Smooth muscle cell (in vitro differentiated cells): ENCODE data around the gene NUCKS1. TPM values are rescaled to one million over a fixed set of nuclear protein-coding genes. Genes with fewer than 3 reads are reported as not detected.

Source experiments
- DNase-seq: peaks from one replicate; lab custom pipeline; 2025; ENCODE audit not compliant: unreplicated experiment; lab: John Stamatoyannopoulos, UW
- H2AFZ ChIP-seq: fragments of 200-600 bp; sonication (generic); 2 replicates; pipeline ENCODE4 v1.6.0; 2016; ENCODE audit warnings: antibody characterized with exemption, low read depth, mild to moderate bottlenecking
- H3F3A ChIP-seq: fragments of 200-600 bp; sonication (generic); 2 replicates; pipeline ENCODE4 v1.6.0; 2017; ENCODE audit warnings: antibody characterized with exemption, low read depth
- H3K27ac ChIP-seq: fragments of 200-600 bp; sonication (generic); 2 replicates; pipeline ENCODE4 v1.5.1; 2016; ENCODE audit warnings: low read depth, mild to moderate bottlenecking
- H3K27me3 ChIP-seq: fragments of 200-600 bp; sonication (generic); 2 replicates; pipeline ENCODE4 v1.6.1; 2016; ENCODE audit warnings: low read depth, mild to moderate bottlenecking
- H3K36me3 ChIP-seq: fragments of 200-600 bp; sonication (generic); 2 replicates; pipeline ENCODE4 v1.5.1; 2016; ENCODE audit warnings: low read depth
- H3K4me1 ChIP-seq: fragments of 200-600 bp; sonication (generic); 2 replicates; pipeline ENCODE4 v1.5.1; 2016; ENCODE audit warnings: low read depth
- H3K4me2 ChIP-seq: fragments of 200-600 bp; sonication (generic); 2 replicates; pipeline ENCODE4 v1.6.0; 2016; ENCODE audit warnings: mild to moderate bottlenecking
- H3K4me3 ChIP-seq: fragments of 200-600 bp; sonication (generic); 2 replicates; pipeline ENCODE4 v1.5.1; 2016; ENCODE audit warnings: mild to moderate bottlenecking
- H3K79me2 ChIP-seq: fragments of 200-600 bp; sonication (generic); 2 replicates; pipeline ENCODE4 v1.6.0; 2016; ENCODE audit warnings: low read depth, mild to moderate bottlenecking
- H3K9ac ChIP-seq: fragments of 200-600 bp; sonication (generic); 2 replicates; pipeline ENCODE4 v1.6.0; 2016; ENCODE audit warnings: low read depth
- H3K9me3 ChIP-seq: fragments of 200-600 bp; sonication (generic); replicated peaks from 2 replicates; pipeline ENCODE4 v1.5.1; 2016; ENCODE audit warnings: low read depth
- H4K20me1 ChIP-seq: fragments of 200-600 bp; sonication (generic); 2 replicates; pipeline ENCODE4 v1.6.0; 2016; ENCODE audit warnings: low read depth
- WGBS: methylation state at CpG from one replicate; pipeline ENCODE4 v1.1.7; 2016; ENCODE audit warnings: low lambda C conversion rate; 5-methylcytosine and 5-hydroxymethylcytosine counted together
- polyA plus RNA-seq: library from polyadenylated mRNA; unstranded; fragments of >200 nt; fragmentation: Nextera tagmentation; extraction: Ambion mirVana; gene quantifications from 2 replicates; pipeline ENCODE4 v1.2.1, GENCODE V29; 2016
- small RNA-seq: library from RNA; depleted of rRNA; stranded (forward); fragments of <200 nt; gene quantifications from one replicate; pipeline ENCODE3, GENCODE V24; 2014
- total RNA-seq: library from RNA; depleted of rRNA; stranded (reverse); fragments of >200 nt; gene quantifications from 2 replicates; pipeline ENCODE4 v1.2.3, GENCODE V29; 2014
- TF ChIP-seq, protein P1 (sequence below): fragments of 200-600 bp; sonication (generic); IDR thresholded peaks from 2 replicates; pipeline ENCODE4 v1.5.1; 2017; ENCODE audit warnings: borderline replicate concordance, mild to moderate bottlenecking, antibody characterized with exemption; ENCODE audit not compliant: insufficient read depth, poor library complexity, severe bottlenecking

Gene NUCKS1
- total and polyA plus RNA-seq, 2 experiments from 2014 or later: 29.1 to 139 TPM

DNA sequence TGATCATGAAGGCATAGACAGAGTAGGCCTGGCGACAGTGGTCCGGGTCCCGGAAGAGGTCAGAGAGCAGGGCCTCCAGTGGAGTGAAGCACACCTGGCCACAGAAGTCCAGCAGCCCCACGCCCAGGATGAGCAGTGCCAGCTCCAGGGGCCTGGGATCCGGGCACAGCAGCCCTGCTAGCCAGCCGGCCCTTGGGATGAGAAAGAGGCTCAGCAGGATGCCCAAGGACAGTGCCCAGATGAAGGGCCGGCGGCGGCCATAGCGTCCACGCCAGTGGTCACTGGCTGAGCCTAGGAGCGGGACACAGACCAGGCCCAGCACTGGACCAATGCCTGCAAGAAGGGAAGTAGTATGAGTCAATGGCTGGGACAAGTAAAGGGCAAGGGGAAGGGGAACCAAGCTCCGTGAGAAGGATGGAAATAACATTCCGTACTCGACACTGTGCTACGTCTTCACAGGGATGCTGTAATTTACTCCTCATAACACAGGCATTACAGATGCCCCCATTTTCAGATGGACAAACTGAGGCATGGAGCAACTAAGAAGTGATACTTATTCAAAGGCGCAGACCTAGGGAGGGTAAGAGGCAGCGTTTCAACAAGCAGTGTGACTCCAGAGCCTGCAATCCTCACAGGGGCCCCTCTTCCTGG is 86.6 kb downstream of the NUCKS1 start:
- 96% methylated on average over 18 of the region's 18 CpGs for WGBS
- H3K9me3 ChIP-seq: no peaks in the 10 kb centered on the region
- TF ChIP-seq, protein P1, sequence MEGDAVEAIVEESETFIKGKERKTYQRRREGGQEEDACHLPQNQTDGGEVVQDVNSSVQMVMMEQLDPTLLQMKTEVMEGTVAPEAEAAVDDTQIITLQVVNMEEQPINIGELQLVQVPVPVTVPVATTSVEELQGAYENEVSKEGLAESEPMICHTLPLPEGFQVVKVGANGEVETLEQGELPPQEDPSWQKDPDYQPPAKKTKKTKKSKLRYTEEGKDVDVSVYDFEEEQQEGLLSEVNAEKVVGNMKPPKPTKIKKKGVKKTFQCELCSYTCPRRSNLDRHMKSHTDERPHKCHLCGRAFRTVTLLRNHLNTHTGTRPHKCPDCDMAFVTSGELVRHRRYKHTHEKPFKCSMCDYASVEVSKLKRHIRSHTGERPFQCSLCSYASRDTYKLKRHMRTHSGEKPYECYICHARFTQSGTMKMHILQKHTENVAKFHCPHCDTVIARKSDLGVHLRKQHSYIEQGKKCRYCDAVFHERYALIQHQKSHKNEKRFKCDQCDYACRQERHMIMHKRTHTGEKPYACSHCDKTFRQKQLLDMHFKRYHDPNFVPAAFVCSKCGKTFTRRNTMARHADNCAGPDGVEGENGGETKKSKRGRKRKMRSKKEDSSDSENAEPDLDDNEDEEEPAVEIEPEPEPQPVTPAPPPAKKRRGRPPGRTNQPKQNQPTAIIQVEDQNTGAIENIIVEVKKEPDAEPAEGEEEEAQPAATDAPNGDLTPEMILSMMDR: no peak
- no peak overlapping the region for H3K4me2 ChIP-seq
- no peak overlapping the region for H3K9ac ChIP-seq
- peaks cover 10% of the 10 kb centered on the region for H3K4me1 ChIP-seq
- no peak overlapping the region for H3K27ac ChIP-seq
- H3K4me3 ChIP-seq: no peak overlapping the region
- no peaks in the 10 kb centered on the region for H3K27me3 ChIP-seq
- no peaks in the 10 kb centered on the region for H3F3A ChIP-seq
- no peak overlapping the region for H2AFZ ChIP-seq
- no peaks in the 10 kb centered on the region for H3K36me3 ChIP-seq
- peaks cover 28% of the 10 kb centered on the region for H4K20me1 ChIP-seq
- DNase-seq: no peak
- peaks cover 3% of the 10 kb centered on the region for H3K79me2 ChIP-seq

Small RNA genes lying within 50 kb of the gene (small RNA-seq; reads per million reads assigned to genes)
- not detected for gene RF00017
- gene RF00139: not detected

Other genes with a start within 250 kb of the NUCKS1 start
- 3.5 and 6.1 TPM in 2 replicates for gene CDK18, start 245.5 kb downstream of the NUCKS1 start, total RNA-seq
- 6.1 and 10.0 TPM in 2 replicates for gene CDK18, start 245.5 kb downstream of the NUCKS1 start, polyA plus RNA-seq
- gene ELK4, start 118.2 kb downstream of the NUCKS1 start, total RNA-seq: 15.5 and 16.6 TPM in 2 replicates
- gene ELK4, start 118.2 kb downstream of the NUCKS1 start, polyA plus RNA-seq: 3.6 and 3.7 TPM in 2 replicates
- 3.2 and 4.9 TPM in 2 replicates for gene SLC45A3, start 69.7 kb downstream of the NUCKS1 start, total RNA-seq
- 3.1 and 4.4 TPM in 2 replicates for gene SLC45A3, start 69.7 kb downstream of the NUCKS1 start, polyA plus RNA-seq
- gene RAB29, start 25.3 kb upstream of the NUCKS1 start, total RNA-seq: 1.7 and 4.1 TPM in 2 replicates
- 4.1 and 4.5 TPM in 2 replicates for gene RAB29, start 25.3 kb upstream of the NUCKS1 start, polyA plus RNA-seq
- 22.8 and 23.2 TPM in 2 replicates for gene SLC41A1, start 63.0 kb upstream of the NUCKS1 start, total RNA-seq
- gene SLC41A1, start 63.0 kb upstream of the NUCKS1 start, polyA plus RNA-seq: 17.8 and 22.3 TPM in 2 replicates
- gene PM20D1, start 100.0 kb upstream of the NUCKS1 start, total RNA-seq: not detected in 2 replicates
- 0.17 TPM in 1 of 2 replicates, not detected in the other for gene PM20D1, start 100.0 kb upstream of the NUCKS1 start, polyA plus RNA-seq
- gene SLC26A9, start 193.3 kb upstream of the NUCKS1 start, total RNA-seq: not detected in 2 replicates
- gene SLC26A9, start 193.3 kb upstream of the NUCKS1 start, polyA plus RNA-seq: not detected in 2 replicates